Heart right ventricle (tissue), 16 donors: ENCODE data around the gene MYO1F. TPM values are rescaled to one million over a fixed set of nuclear protein-coding genes. Genes with fewer than 3 reads are reported as not detected.

Experiments
- ATAC-seq, 8 donors: fragments of 200-7000 bp; cut with Tn5 transposase; one replicate each; pipeline ENCODE4 v1.9.1; 2020; ENCODE audit warnings: mild to moderate bottlenecking in 8 of 8, moderate library complexity in 8 of 8, moderate number of reproducible peaks in 1 of 8
- DNase-seq, 2 donors: peaks; one replicate each; pipeline ENCODE4 v3.0.0-alpha.2; 2020
- H3K27ac ChIP-seq, 10 donors: fragments of 200-600 bp; sonication (generic) in 2 of 10; one replicate each; pipeline versions ENCODE4 v1.5.0 to v1.8.0; 2020 to 2022; ENCODE audit warnings: mild to moderate bottlenecking in 3 of 10
- H3K27me3 ChIP-seq, 7 donors: fragments of 200-600 bp; one replicate each; pipeline ENCODE4 v1.8.0; 2021 to 2022; ENCODE audit warnings: mild to moderate bottlenecking in 2 of 7
- H3K36me3 ChIP-seq, 9 donors: fragments of 200-600 bp; sonication (generic) in 1 of 9; one replicate each; pipeline versions ENCODE4 v1.5.0 to v1.8.0; 2020 to 2022; ENCODE audit warnings: mild to moderate bottlenecking in 2 of 9
- H3K4me1 ChIP-seq, 9 donors: fragments of 200-600 bp; sonication (generic) in 1 of 9; one replicate each; pipeline versions ENCODE4 v1.5.0 to v1.8.0; 2020 to 2022; ENCODE audit warnings: mild to moderate bottlenecking in 4 of 9
- H3K4me3 ChIP-seq, 10 donors: fragments of 200-600 bp; sonication (generic) in 2 of 10; one replicate each; pipeline versions ENCODE4 v1.5.0 to v1.8.0; 2020 to 2022; ENCODE audit warnings: mild to moderate bottlenecking in 7 of 10, moderate library complexity in 2 of 10
- H3K9me3 ChIP-seq, 11 donors: fragments of 200-600 bp in 10 of 11; sonication (generic) in 2 of 11; one replicate each; pipeline versions ENCODE4 v1.5.0 to v1.8.0; 2013 to 2022; ENCODE audit warnings: mild to moderate bottlenecking in 2 of 11, control low read depth in 1 of 11, moderate library complexity in 1 of 11
- WGBS, 2 donors: extraction: QIAGEN DNeasy Blood & Tissue Kit; methylation state at CpG; one replicate each; pipeline ENCODE4 v1.1.7; 2013; ENCODE audit warnings: inconsistent platforms in 1 of 2; 5-methylcytosine and 5-hydroxymethylcytosine counted together
- intact Hi-C, 10 donors: fragments of 100-400 bp; cut with DNase I; formaldehyde crosslinking; loops; one replicate each; pipeline versions ENCODE4 v1.11.1 to v1.14.2; 2022
- polyA plus RNA-seq, 2 donors: library from polyadenylated mRNA; stranded (reverse); fragments of 200-250 nt; gene quantifications; one replicate each; pipeline ENCODE4 v1.2.3, GENCODE V29; 2013
- total RNA-seq, 10 donors: library from RNA; stranded (reverse); fragmentation: NEBNext Ultra II Directional in 3 of 10; extraction: Animal tissue kit (Norgen Biotek cat#: 25700) in 3 of 10; gene quantifications; one replicate each; pipeline versions ENCODE4 v1.2.1 to v1.2.4, GENCODE V29; 2021 to 2023
- TF ChIP-seq, protein P1 (sequence below), 9 donors: fragments of 200-600 bp; sonication (generic) in 2 of 9; IDR thresholded peaks; one replicate each; pipeline versions ENCODE4 v1.5.0 to v1.8.0; 2021 to 2022; ENCODE audit warnings: antibody characterized with exemption in 9 of 9, mild to moderate bottlenecking in 5 of 9, moderate library complexity in 1 of 9
- donor health status: Arrhythmogenic right ventricular cardiomyopathy.
- donor health status: ischemic (EF 13 %, LVEDD 7.1; RV severe dilation, severe dysfunction).
- donor health status: healthy with polysubstance abuse.
- donor health status: DM: no; HTN: yes; CAD: no.
- donor health status: DM: no; HTN: no; CAD: no.
- donor health status: ischemic (EF 25% LVEDD 6.9; RV normal size, moderate dysfunction).
- donor health status: ischemic (EF 25% LVEDD 5.7; RV mildly dilated, moderate dysfunction).
- donor health status: healthy.
- donor health status: DM: yes; HTN: yes; CAD: no.
- donor health status: Ischemic cardiomyopathy.
- donor health status: ischemic (EF 35%, LVEDD 5.7; RV mildly dilated, moderate dysfunction).
- donor health status: nonischemic (EF 11% LVEDD 7.7; RV severe dilation, severe dysfunction).
- donor health status: DM: yes; HTN: yes; CAD: no.
- donor health status: PGD.
- donor health status: ischemic (EF 29% LVEDD 5.4; RV normal size, mild dysfunction).
- donor health status: nonischemic (EF 23%, LVEDD 6.1; RV moderate dilation, normal function).

MYO1F gene
- total and polyA plus RNA-seq, 12 donors, result 2.0 to 25.7 (median 6.5) TPM

- Histone ChIP-seq H3K27me3 (no peaks in the 10 kb centered on the region), H3K9me3 (no peaks in the 10 kb centered on the region), H3K4me1 (peaks cover 0 to 10% (median 0%) of the 10 kb centered on the region in 9 donors), H3K27ac (no peak overlapping the region), H3K36me3 (peaks cover 0 to 87% (median 0%) of the 10 kb centered on the region in 9 donors), H3K4me3 (no peak overlapping the region)
- TF ChIP-seq, protein P1, sequence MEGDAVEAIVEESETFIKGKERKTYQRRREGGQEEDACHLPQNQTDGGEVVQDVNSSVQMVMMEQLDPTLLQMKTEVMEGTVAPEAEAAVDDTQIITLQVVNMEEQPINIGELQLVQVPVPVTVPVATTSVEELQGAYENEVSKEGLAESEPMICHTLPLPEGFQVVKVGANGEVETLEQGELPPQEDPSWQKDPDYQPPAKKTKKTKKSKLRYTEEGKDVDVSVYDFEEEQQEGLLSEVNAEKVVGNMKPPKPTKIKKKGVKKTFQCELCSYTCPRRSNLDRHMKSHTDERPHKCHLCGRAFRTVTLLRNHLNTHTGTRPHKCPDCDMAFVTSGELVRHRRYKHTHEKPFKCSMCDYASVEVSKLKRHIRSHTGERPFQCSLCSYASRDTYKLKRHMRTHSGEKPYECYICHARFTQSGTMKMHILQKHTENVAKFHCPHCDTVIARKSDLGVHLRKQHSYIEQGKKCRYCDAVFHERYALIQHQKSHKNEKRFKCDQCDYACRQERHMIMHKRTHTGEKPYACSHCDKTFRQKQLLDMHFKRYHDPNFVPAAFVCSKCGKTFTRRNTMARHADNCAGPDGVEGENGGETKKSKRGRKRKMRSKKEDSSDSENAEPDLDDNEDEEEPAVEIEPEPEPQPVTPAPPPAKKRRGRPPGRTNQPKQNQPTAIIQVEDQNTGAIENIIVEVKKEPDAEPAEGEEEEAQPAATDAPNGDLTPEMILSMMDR (IDR thresholded peaks at IDR 0.05), result no peak
- intact Hi-C loops, result no loop called here
- DNase-seq, result no peak
- ATAC-seq, result no peak
- 91 to 96% methylated on average over 12 of the region's 12 CpGs for WGBS, 2 donors
Observed at GRCh38 chr19:8539621-8540149, 37.6 kb downstream of the MYO1F start.

GRCh38 chr19:8537099-8537498 lies 40.1 kb downstream of the MYO1F start:
- ATAC-seq (no peak), DNase-seq (no peak)
- intact Hi-C loops, result no loop called here
- Histone ChIP-seq H3K4me1 (peaks cover 0 to 10% (median 0%) of the 10 kb centered on the region in 9 donors), H3K36me3 (peaks cover 0 to 90% (median 0%) of the 10 kb centered on the region in 9 donors), H3K9me3 (no peaks in the 10 kb centered on the region), H3K27me3 (no peaks in the 10 kb centered on the region), H3K27ac (no peak overlapping the region), H3K4me3 (no peak overlapping the region)
- TF ChIP-seq, protein P1 (IDR thresholded peaks at IDR 0.05), result no peak
- WGBS, 2 donors, result 93 to 97% methylated on average over 3 of the region's 3 CpGs

GRCh38 chr19:8536282-8536681 lies 41.0 kb downstream of the MYO1F start:
- Histone ChIP-seq H3K4me3 (no peak overlapping the region), H3K36me3 (peaks cover 0 to 91% (median 0%) of the 10 kb centered on the region in 9 donors), H3K27ac (no peak overlapping the region), H3K9me3 (no peaks in the 10 kb centered on the region), H3K4me1 (peaks cover 0 to 10% (median 0%) of the 10 kb centered on the region in 9 donors), H3K27me3 (no peaks in the 10 kb centered on the region)
- 75 to 77% methylated on average over 22 of the region's 22 CpGs for WGBS, 2 donors
- intact Hi-C loops, result no loop called here
- no peak for DNase-seq
- TF ChIP-seq, protein P1 (IDR thresholded peaks at IDR 0.05), result no peak
- no peak for ATAC-seq

GRCh38 chr19:8532225-8532624 lies 45.0 kb downstream of the MYO1F start:
- no peak for ATAC-seq
- no peak for DNase-seq
- Histone ChIP-seq H3K4me1 (peaks cover 0 to 4% (median 0%) of the 10 kb centered on the region in 9 donors), H3K27ac (no peak overlapping the region), H3K36me3 (peaks cover 0 to 94% (median 0%) of the 10 kb centered on the region in 9 donors), H3K4me3 (no peak overlapping the region), H3K9me3 (no peaks in the 10 kb centered on the region), H3K27me3 (no peaks in the 10 kb centered on the region)
- intact Hi-C loops, result no loop called here
- TF ChIP-seq, protein P1 (IDR thresholded peaks at IDR 0.05), result no peak
- WGBS, 2 donors, result 90 to 96% methylated on average over 2 of the region's 2 CpGs
